Measurements from ENCODE around the gene CLSTN3.

DNA sequence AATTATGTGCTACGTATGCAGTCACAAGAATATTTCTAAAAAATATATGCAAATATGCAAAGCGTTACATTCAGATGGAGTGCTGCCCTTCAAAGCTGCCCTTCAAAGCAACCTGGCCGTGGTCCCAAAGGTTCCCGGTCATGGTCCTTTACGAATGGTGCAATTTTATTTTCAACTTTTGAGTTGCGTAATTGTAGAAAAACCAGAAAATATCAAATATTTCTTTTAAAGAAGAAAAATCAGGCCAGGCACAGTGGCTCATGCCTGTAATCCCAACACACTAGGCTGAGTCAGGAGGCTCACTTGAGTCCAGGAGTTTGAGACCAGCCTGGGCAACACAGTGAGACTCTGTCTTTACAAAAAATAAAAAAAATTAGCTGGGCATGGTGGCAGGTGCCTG is 21.4 kb downstream of the CLSTN3 start:
- TF ChIP-seq, protein P1, sequence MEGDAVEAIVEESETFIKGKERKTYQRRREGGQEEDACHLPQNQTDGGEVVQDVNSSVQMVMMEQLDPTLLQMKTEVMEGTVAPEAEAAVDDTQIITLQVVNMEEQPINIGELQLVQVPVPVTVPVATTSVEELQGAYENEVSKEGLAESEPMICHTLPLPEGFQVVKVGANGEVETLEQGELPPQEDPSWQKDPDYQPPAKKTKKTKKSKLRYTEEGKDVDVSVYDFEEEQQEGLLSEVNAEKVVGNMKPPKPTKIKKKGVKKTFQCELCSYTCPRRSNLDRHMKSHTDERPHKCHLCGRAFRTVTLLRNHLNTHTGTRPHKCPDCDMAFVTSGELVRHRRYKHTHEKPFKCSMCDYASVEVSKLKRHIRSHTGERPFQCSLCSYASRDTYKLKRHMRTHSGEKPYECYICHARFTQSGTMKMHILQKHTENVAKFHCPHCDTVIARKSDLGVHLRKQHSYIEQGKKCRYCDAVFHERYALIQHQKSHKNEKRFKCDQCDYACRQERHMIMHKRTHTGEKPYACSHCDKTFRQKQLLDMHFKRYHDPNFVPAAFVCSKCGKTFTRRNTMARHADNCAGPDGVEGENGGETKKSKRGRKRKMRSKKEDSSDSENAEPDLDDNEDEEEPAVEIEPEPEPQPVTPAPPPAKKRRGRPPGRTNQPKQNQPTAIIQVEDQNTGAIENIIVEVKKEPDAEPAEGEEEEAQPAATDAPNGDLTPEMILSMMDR (IDR thresholded peaks at IDR 0.05): no peak
- no peak for TF ChIP-seq POLR2A (IDR thresholded peaks at IDR 0.05)
